ENCODE data around the gene FRMPD4. TPM values are rescaled to one million over a fixed set of nuclear protein-coding genes. Genes with fewer than 3 reads are reported as not detected.

Gene FRMPD4
- total RNA-seq, 1 experiment from 2014 or later, result 0.24 TPM

- no peak overlapping the region for H3K23ac ChIP-seq (ENCODE audit: insufficient read length, low read depth, low read length)
- no peak overlapping the region for H2BK120ac ChIP-seq (ENCODE audit: low read depth, low read length, poor library complexity, severe bottlenecking)
- no peaks in the 10 kb centered on the region for H3K27me3 ChIP-seq (ENCODE audit: insufficient read depth, low read length)
- no peaks in the 10 kb centered on the region for H3K23me2 ChIP-seq (ENCODE audit: insufficient read length, low read depth, low read length, poor library complexity, severe bottlenecking)
- no peak overlapping the region for H4K8ac ChIP-seq (replicated peaks; ENCODE audit: insufficient read length, low read depth, low read length)
- H3K9me3 Mint-ChIP-seq, result peaks cover 59 to 66% of the 10 kb centered on the region in 2 experiments
- no CpG with 5 or more reads among the region's 4 CpGs for WGBS (ENCODE audit: extremely low coverage, insufficient read length, low lambda C conversion rate)
- no peak overlapping the region for H2AFZ ChIP-seq (ENCODE audit: low read length)
- H3K27me3 Mint-ChIP-seq (ENCODE audit: low read depth), result no peaks in the 10 kb centered on the region; the same call in 1 of the 2 replicates
- H3K79me1 ChIP-seq (ENCODE audit: insufficient read depth, low read depth, low read length, poor library complexity, severe bottlenecking), result no peaks in the 10 kb centered on the region
- H3K56ac ChIP-seq (ENCODE audit: insufficient read length, low read depth, low read length), result no peak overlapping the region
- H3T11ph ChIP-seq (ENCODE audit: low read length), result no peak overlapping the region
- H4K5ac ChIP-seq (ENCODE audit: insufficient read length, low read depth, low read length), result no peak overlapping the region
- TF ChIP-seq CTCF (conservative IDR thresholded peaks at IDR 0.05), result no peak
- H3K27ac ChIP-seq (ENCODE audit: insufficient read length, low read depth, low read length), result no peak overlapping the region
- no peaks in the 10 kb centered on the region for H4K20me1 ChIP-seq (ENCODE audit: control insufficient read depth, insufficient read depth, insufficient read length)
- no peak overlapping the region for H3K14ac ChIP-seq (ENCODE audit: insufficient read depth, low read length)
- H4K91ac ChIP-seq (ENCODE audit: insufficient read length, low read depth, low read length), result no peak overlapping the region
- H2BK12ac ChIP-seq (ENCODE audit: insufficient read length, low read depth, low read length), result no peak overlapping the region
- peaks cover 0 to 8% (median 2%) of the 10 kb centered on the region in 3 experiments; a peak in 3 of 7 replicates for H3K36me3 Mint-ChIP-seq (ENCODE audit: insufficient read depth in 1 of 3, low read depth in 3 of 3)
- no peaks in the 10 kb centered on the region for H3K9me3 ChIP-seq (ENCODE audit: control insufficient read depth, low read depth, low read length)
- peaks cover 7 to 14% of the 10 kb centered on the region in 2 experiments for H3K4me1 Mint-ChIP-seq
- no peak overlapping the region for H3K4me2 ChIP-seq (ENCODE audit: insufficient read depth, insufficient read length, low read length)
- no peaks in the 10 kb centered on the region for H3K79me2 ChIP-seq (ENCODE audit: insufficient read depth, low read length)
- H3K27ac Mint-ChIP-seq, result no peak overlapping the region
- H2BK5ac ChIP-seq (ENCODE audit: insufficient read length, low read length), result no peak overlapping the region
- no peak for DNase-seq
- H2BK20ac ChIP-seq (ENCODE audit: low read depth, low read length, poor library complexity, severe bottlenecking), result no peak overlapping the region
- no peak overlapping the region for H3K9ac ChIP-seq (ENCODE audit: extremely low read depth, insufficient read length, low read length)
- H2BK15ac ChIP-seq (ENCODE audit: low read depth, low read length), result no peak overlapping the region
- H3K4me3 Mint-ChIP-seq, result no peak overlapping the region
- H3K4me1 ChIP-seq (ENCODE audit: insufficient read depth, low read length), result peaks cover 2% of the 10 kb centered on the region; the same call in 1 of the 2 replicates
- H2AK5ac ChIP-seq (ENCODE audit: insufficient read length, low read length), result no peak overlapping the region
- H3K18ac ChIP-seq (ENCODE audit: insufficient read length, low read depth, low read length), result no peak overlapping the region
- H3K4ac ChIP-seq (ENCODE audit: low read depth, low read length), result no peak overlapping the region
Measured at GRCh38 chrX:12419591-12419990, 281.3 kb downstream of the FRMPD4 start.

All from H9 (cell line).